HG03571 (cell line): ENCODE measurements around the gene TNIK.

Source experiments
- ATAC-seq: cut with Tn5 transposase; IDR thresholded peaks from one replicate; pipeline ENCODE4 v1.9.1; 2021; ENCODE audit not compliant: unreplicated experiment

Gene TNIK

GRCh38 chr3:171018156-171018935 lies 441.9 kb downstream of the TNIK start:
- ATAC-seq, result no peak

- ATAC-seq, result no peak
Measured at GRCh38 chr3:171013822-171014748, 446.1 kb downstream of the TNIK start.

GRCh38 chr3:171011873-171012336 lies 448.3 kb downstream of the TNIK start:
- ATAC-seq, result no peak
